ENCODE measurements around the gene FBXL20. TPM values are rescaled to one million over a fixed set of nuclear protein-coding genes. Genes with fewer than 3 reads are reported as not detected.

FBXL20 gene, protein sequence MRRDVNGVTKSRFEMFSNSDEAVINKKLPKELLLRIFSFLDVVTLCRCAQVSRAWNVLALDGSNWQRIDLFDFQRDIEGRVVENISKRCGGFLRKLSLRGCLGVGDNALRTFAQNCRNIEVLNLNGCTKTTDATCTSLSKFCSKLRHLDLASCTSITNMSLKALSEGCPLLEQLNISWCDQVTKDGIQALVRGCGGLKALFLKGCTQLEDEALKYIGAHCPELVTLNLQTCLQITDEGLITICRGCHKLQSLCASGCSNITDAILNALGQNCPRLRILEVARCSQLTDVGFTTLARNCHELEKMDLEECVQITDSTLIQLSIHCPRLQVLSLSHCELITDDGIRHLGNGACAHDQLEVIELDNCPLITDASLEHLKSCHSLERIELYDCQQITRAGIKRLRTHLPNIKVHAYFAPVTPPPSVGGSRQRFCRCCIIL
- 14.2 and 15.4 TPM in 2 replicates for total RNA-seq

DNA sequence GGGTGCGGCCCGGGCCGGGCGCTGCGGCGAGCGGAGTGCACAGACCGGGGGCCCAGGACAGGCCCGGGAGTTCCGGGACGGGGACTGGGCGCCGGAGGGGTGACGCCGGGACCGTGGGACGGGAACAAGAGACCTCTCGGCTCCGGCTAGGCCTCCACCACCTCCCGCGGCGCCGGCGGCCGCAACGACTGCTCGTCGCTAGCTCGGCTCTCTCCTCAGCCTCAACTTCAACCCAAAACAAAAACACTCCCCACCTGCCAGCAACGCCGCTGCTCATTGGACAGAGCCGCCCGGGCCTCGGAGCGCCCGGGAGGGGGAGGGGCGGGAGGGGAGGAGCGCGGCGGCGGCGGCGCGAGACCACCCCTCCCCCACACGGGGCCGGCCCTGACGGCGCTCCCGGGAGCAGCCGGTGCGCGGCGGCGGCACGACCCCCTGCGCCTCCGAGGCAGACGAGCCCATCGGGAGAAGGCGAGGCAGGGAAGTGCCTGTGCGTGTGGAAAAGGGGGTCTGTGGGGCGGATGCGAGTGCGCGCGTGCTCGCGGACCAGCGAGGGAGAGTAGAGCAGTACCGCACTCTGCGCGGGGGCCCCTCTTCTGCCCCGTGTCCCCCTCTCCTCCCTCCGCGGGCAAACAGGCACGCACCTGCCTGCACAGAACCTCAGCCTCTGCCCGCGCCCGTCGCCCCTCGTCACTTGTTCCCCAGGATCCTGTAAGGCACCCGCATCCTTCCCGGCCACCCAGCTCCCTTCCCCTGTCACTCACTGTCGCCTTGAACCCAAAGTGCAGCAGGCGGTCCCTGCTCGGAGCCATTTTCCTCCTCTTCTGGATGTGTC is at the start of gene FBXL20:
Gene FBXL20 (minus strand): TSS at position 215 of the 832 bp plus-strand sequence. CDS start 224 bp downstream, outside the sequence.

GRCh38 chr17:39450847-39451581 is 49.6 kb upstream of the FBXL20 start, which contains the start of gene MED1:
MED1 (minus strand) TSS chr17:39451263; CDS start chr17:39451062, 201 bp downstream.

GRCh38 chr17:39225308-39225958 is 176.0 kb downstream of the FBXL20 start, which contains the start of gene STAC2:
STAC2 (minus strand) TSS chr17:39225945; CDS start chr17:39225502, 443 bp downstream.

Other genes starting within 250 kb of the FBXL20 start
- gene PLXDC1, start 250.0 kb downstream of the FBXL20 start, total RNA-seq, result 0.14 TPM in 1 of 2 replicates, not detected in the other
- gene ARL5C, start 235.5 kb downstream of the FBXL20 start, total RNA-seq, result not detected in 2 replicates
- 4.8 and 12.7 TPM in 2 replicates for gene CACNB1, start 204.0 kb downstream of the FBXL20 start, total RNA-seq
- gene RPL19, start 201.3 kb downstream of the FBXL20 start, total RNA-seq, result 1,336 and 1,806 TPM in 2 replicates
- gene STAC2, start 175.7 kb downstream of the FBXL20 start, total RNA-seq, result under 0.01 TPM in 1 of 2 replicates, not detected in the other
- gene MED1, start 49.6 kb upstream of the FBXL20 start, total RNA-seq, result 19.3 and 26.7 TPM in 2 replicates
- gene CDK12, start 59.9 kb upstream of the FBXL20 start, total RNA-seq, result 22.0 and 33.1 TPM in 2 replicates
- gene NEUROD2, start 206.3 kb upstream of the FBXL20 start, total RNA-seq, result not detected in 2 replicates
- not detected in 2 replicates for gene PPP1R1B, start 225.3 kb upstream of the FBXL20 start, total RNA-seq
- gene STARD3, start 235.5 kb upstream of the FBXL20 start, total RNA-seq, result 27.0 and 34.9 TPM in 2 replicates